B cell (primary cell): ENCODE data around the gene TCF12. TPM values are rescaled to one million over a fixed set of nuclear protein-coding genes. Genes with fewer than 3 reads are reported as not detected.

ENCODE experiments used
- ATAC-seq: fragments of 200-7000 bp; cut with Tn5 transposase; one replicate; pipeline ENCODE4 v1.10.0; 2021; ENCODE audit warnings: low read depth, mild to moderate bottlenecking, moderate number of reproducible peaks, moderate library complexity
- CTCF ChIA-PET: fragments of 350-600 bp; sonication (Branson Sonifier 250); formaldehyde crosslinking; loops from one replicate; lab custom pipeline; 2021; ENCODE audit warnings: antibody characterized with exemption, inconsistent platforms; lab: Charles Lee
- POLR2A ChIA-PET: fragments of 350-600 bp; sonication (Branson Sonifier 250); formaldehyde crosslinking; loops from one replicate; lab custom pipeline; 2021; ENCODE audit warnings: antibody characterized with exemption; lab: Charles Lee
- DNase-seq: peaks from one replicate; pipeline ENCODE4 v3.0.0; 2013
- H2AFZ ChIP-seq: 2 replicates; pipeline ENCODE4 v1.6.1; 2012; ENCODE audit warnings: mild to moderate bottlenecking, low read depth, low read length; ENCODE audit not compliant: insufficient read depth, poor library complexity, severe bottlenecking
- H3K27ac ChIP-seq, 2 donors: 1 replicate in 1 of 2; 2 replicates in 1 of 2; pipeline ENCODE4 v1.5.1; 2012 to 2013; ENCODE audit warnings: low read length in 2 of 2, mild to moderate bottlenecking in 2 of 2, moderate library complexity in 1 of 2
- H3K27me3 ChIP-seq, 4 experiments: fragments of 200-600 bp in 1 of 4; sonication (generic) in 1 of 4; replicated peaks in 1 of 4; 1 replicate in 2 of 4; 2 replicates in 2 of 4; pipeline versions ENCODE4 v1.6.1 to v1.7.0; 2013 to 2016; ENCODE audit warnings: low read length in 3 of 4, mild to moderate bottlenecking in 2 of 4, mixed read lengths in 1 of 4, moderate library complexity in 1 of 4; ENCODE audit not compliant: insufficient read depth in 4 of 4, control insufficient read depth in 3 of 4; ENCODE audit errors: control extremely low read depth in 1 of 4
- H3K36me3 ChIP-seq, 2 experiments: replicated peaks in 1 of 2; 1 replicate in 1 of 2; 2 replicates in 1 of 2; pipeline versions ENCODE4 v1.6.1 to v1.7.1; 2013; ENCODE audit warnings: low read length in 1 of 2; ENCODE audit not compliant: insufficient read depth in 2 of 2, control insufficient read depth in 1 of 2; ENCODE audit errors: control extremely low read depth in 1 of 2, extremely low read depth in 1 of 2
- H3K4me1 ChIP-seq, 2 donors: fragments of 200-600 bp in 1 of 2; sonication (generic) in 1 of 2; 1 replicate in 1 of 2; 2 replicates in 1 of 2; pipeline versions ENCODE4 v1.5.1 to v1.6.1; 2013 to 2017; ENCODE audit warnings: low read length in 2 of 2; ENCODE audit not compliant: control insufficient read depth in 2 of 2, insufficient read depth in 2 of 2
- H3K4me2 ChIP-seq: replicated peaks from 2 replicates; pipeline ENCODE3; 2012; ENCODE audit warnings: mild to moderate bottlenecking, low read depth, low read length; ENCODE audit not compliant: poor library complexity, severe bottlenecking
- H3K4me3 ChIP-seq, 5 experiments: fragments of 200-600 bp in 1 of 5; sonication (generic) in 1 of 5; 1 replicate in 3 of 5; 2 replicates in 2 of 5; pipeline versions ENCODE4 v1.5.1 to v1.7.0; 2011 to 2016; ENCODE audit warnings: low read length in 4 of 5, mild to moderate bottlenecking in 4 of 5, low read depth in 2 of 5, control low read depth in 1 of 5, moderate library complexity in 1 of 5; ENCODE audit not compliant: insufficient read depth in 1 of 5; ENCODE audit errors: control extremely low read depth in 1 of 5, extremely low read depth in 1 of 5
- H3K79me2 ChIP-seq: fragments of 200-600 bp; sonication (generic); one replicate; pipeline ENCODE4 v1.6.0; 2016; ENCODE audit warnings: low read length; ENCODE audit not compliant: control insufficient read depth, insufficient read depth
- H3K9ac ChIP-seq: fragments of 200-600 bp; sonication (generic); 2 replicates; pipeline ENCODE4 v1.6.1; 2017; ENCODE audit warnings: mild to moderate bottlenecking, low read length, moderate library complexity
- H3K9me3 ChIP-seq, 3 donors: one replicate each; pipeline versions ENCODE4 v1.6.1 to v1.7.1; 2013; ENCODE audit warnings: low read length in 2 of 3; ENCODE audit not compliant: control insufficient read depth in 2 of 3, insufficient read depth in 1 of 3; ENCODE audit errors: control extremely low read depth in 1 of 3
- H4K20me1 ChIP-seq: 2 replicates; pipeline ENCODE4 v1.6.0; 2012; ENCODE audit warnings: mild to moderate bottlenecking, low read length; ENCODE audit not compliant: insufficient read depth, control insufficient read depth, poor library complexity, severe bottlenecking
- H3K27ac Mint-ChIP-seq: one replicate; pipeline ENCODE4 v1.8.0; 2021; ENCODE audit warnings: mixed read lengths
- H3K27me3 Mint-ChIP-seq: one replicate; pipeline ENCODE4 v1.8.0; 2021; ENCODE audit warnings: mixed read lengths
- H3K4me1 Mint-ChIP-seq: one replicate; pipeline ENCODE4 v1.8.0; 2021; ENCODE audit warnings: mixed read lengths
- H3K4me3 Mint-ChIP-seq: one replicate; pipeline ENCODE4 v1.8.0; 2021; ENCODE audit warnings: mixed read lengths
- H3K9me3 Mint-ChIP-seq: one replicate; pipeline ENCODE4 v1.8.0; 2022; ENCODE audit warnings: mixed read lengths; ENCODE audit not compliant: insufficient read depth
- CTCF ChIP-seq: fragments of 200-600 bp; IDR thresholded peaks from one replicate; pipeline ENCODE4 v1.8.0; 2022; ENCODE audit warnings: antibody characterized with exemption, mild to moderate bottlenecking
- EZH2 ChIP-seq: IDR thresholded peaks from 2 replicates; pipeline ENCODE4 v1.6.1; 2012; ENCODE audit warnings: borderline replicate concordance, low read depth, mild to moderate bottlenecking, moderate library complexity, low read length; ENCODE audit not compliant: insufficient read depth, poor library complexity, severe bottlenecking
- WGBS: methylation state at CpG from one replicate; pipeline ENCODE4 v1.1.5; 2013; ENCODE audit warnings: missing lambda C conversion rate; ENCODE audit not compliant: insufficient coverage; 5-methylcytosine and 5-hydroxymethylcytosine counted together
- intact Hi-C: fragments of 100-400 bp; cut with micrococcal nuclease; formaldehyde crosslinking; loops from one replicate; pipeline ENCODE4 v1.10.0; 2022
- polyA plus RNA-seq: library from polyadenylated mRNA; depleted of rRNA; stranded (reverse); fragments of >200 nt; gene quantifications from 2 replicates; pipeline ENCODE4 v1.2.3, GENCODE V29; 2012
- total RNA-seq, 2 donors: library from RNA; stranded (reverse); fragments of 120-200 nt in 1 of 2; gene quantifications; 1 replicate in 1 of 2; 2 replicates in 1 of 2; pipeline versions ENCODE4 v1.2.3 to v1.2.4, GENCODE V29; 2013 to 2022

Gene TCF12
- total and polyA plus RNA-seq, 2 donors (not counting 1 experiment from before 2014, with no cell fraction given): 27.1 to 131 TPM

GRCh38 chr15:57098896-57099295 lies 180.5 kb downstream of the TCF12 start:
- ChIA-PET CTCF (no interaction called here), POLR2A (no interaction called here)
- Mint-ChIP-seq H3K4me1 (peaks cover 54% of the 10 kb centered on the region), H3K27me3 (no peaks in the 10 kb centered on the region), H3K9me3 (no peaks in the 10 kb centered on the region), H3K27ac (peak overlapping the region; percentile 37), H3K4me3 (no peak overlapping the region)
- H3K79me2 ChIP-seq: peaks cover 18% of the 10 kb centered on the region
- no peak overlapping the region for H3K9ac ChIP-seq
- WGBS: no CpG with 5 or more reads among the region's 2 CpGs
- H2AFZ ChIP-seq: no peak overlapping the region
- no peaks in the 10 kb centered on the region for H3K27me3 ChIP-seq
- intact Hi-C loops: no loop called here
- no peak for ATAC-seq
- H3K36me3 ChIP-seq: peaks cover 0 to 4% of the 10 kb centered on the region in 2 experiments
- DNase-seq: no peak
- H3K4me2 ChIP-seq: no peak overlapping the region
- no peak overlapping the region for H3K27ac ChIP-seq
- peaks cover 0 to 4% (median 0%) of the 10 kb centered on the region in 3 donors for H3K9me3 ChIP-seq
- peaks cover 10% of the 10 kb centered on the region for H4K20me1 ChIP-seq
- no peak for TF ChIP-seq CTCF
- TF ChIP-seq EZH2: no peak
- peaks cover 18 to 21% of the 10 kb centered on the region in 2 donors for H3K4me1 ChIP-seq
- no peak overlapping the region for H3K4me3 ChIP-seq

- Histone ChIP-seq H4K20me1 (peaks cover 10% of the 10 kb centered on the region), H3K27me3 (no peaks in the 10 kb centered on the region), H3K9me3 (peaks cover 0 to 4% (median 0%) of the 10 kb centered on the region in 3 donors), H3K27ac (peak overlapping the region; percentile 14 to 70), H3K36me3 (no peaks in the 10 kb centered on the region), H3K4me2 (peak overlapping the region; percentile 51), H2AFZ (peak overlapping the region; percentile 36), H3K79me2 (peaks cover 25% of the 10 kb centered on the region), H3K4me1 (peaks cover 18 to 21% of the 10 kb centered on the region in 2 donors), H3K9ac (peak overlapping the region; percentile 40), H3K4me3 (peak overlapping the region in 2 of 5 experiments; percentile 8 to 16)
- Mint-ChIP-seq H3K4me1 (peaks cover 50% of the 10 kb centered on the region), H3K9me3 (no peaks in the 10 kb centered on the region), H3K27ac (peak overlapping the region; percentile 93), H3K4me3 (peak overlapping the region; percentile 73), H3K27me3 (no peaks in the 10 kb centered on the region)
- POLR2A ChIA-PET: interaction anchor here (0.7 kb wide), 1 partner anchor 9 kb away, joined by 5 read pairs; no protein-coding TSS in a partner anchor
- DNase-seq (peak; percentile 62), ATAC-seq (peak; percentile 77)
- TF ChIP-seq EZH2 (no peak), CTCF (no peak)
- intact Hi-C loops: loop anchor here (1.0 kb wide), 1 partner anchor 8 kb away; no protein-coding TSS in a partner anchor
- WGBS: 50% methylated on average over 3 of the region's 4 CpGs
- CTCF ChIA-PET: interaction anchor here (0.7 to 1.3 kb wide), 2 partner anchors 11 to 18 kb away, joined by 3 read pairs; no protein-coding TSS in a partner anchor
These were observed 181.7 kb downstream of the TCF12 start for GRCh38 chr15:57100136-57100539.
